Brain microvascular endothelial cell (primary cell): ENCODE results near the gene SGCE.

Experiments
- DNase-seq: peaks from one replicate; pipeline ENCODE4 v3.0.0-alpha.2; 2020
- H3K27ac ChIP-seq: fragments of 250-450 bp; sonication (Bioruptor Pico); 2 replicates; pipeline ENCODE4 v1.5.1; 2020; ENCODE audit warnings: mild to moderate bottlenecking, moderate library complexity
- H3K27me3 ChIP-seq: fragments of 250-450 bp; sonication (Bioruptor Pico); replicated peaks from 2 replicates; pipeline ENCODE4 v1.5.1; 2020; ENCODE audit warnings: mild to moderate bottlenecking
- H3K36me3 ChIP-seq: fragments of 250-450 bp; sonication (Bioruptor Pico); replicated peaks from 2 replicates; pipeline ENCODE4 v1.5.1; 2020; ENCODE audit warnings: mild to moderate bottlenecking
- H3K4me3 ChIP-seq: 2 replicates; pipeline ENCODE4 v1.5.1; 2011; ENCODE audit warnings: low read depth, mild to moderate bottlenecking, control low read depth, low read length, moderate library complexity
- in situ Hi-C: cut with HindIII; loops from 2 replicates; pipeline ENCODE4 v1.10.0; 2017; ENCODE audit warnings: low sequenced_read_pairs, low pct_ligation_motif_present
- TF ChIP-seq, protein P1 (sequence below): IDR thresholded peaks from 2 replicates; pipeline ENCODE4 v1.5.1; 2011; ENCODE audit warnings: low read depth, mild to moderate bottlenecking, moderate library complexity, low read length, control low read depth, inconsistent platforms; ENCODE audit errors: missing control alignments

SGCE gene

GRCh38 chr7:94657771-94658693, 2.1 kb upstream of the SGCE start:
- peak overlapping the region; percentile 76 for H3K4me3 ChIP-seq
- in situ Hi-C loops, result no loop called here
- no peaks in the 10 kb centered on the region for H3K27me3 ChIP-seq
- H3K27ac ChIP-seq, result no peak overlapping the region
- peak; percentile 94 for DNase-seq
- no peaks in the 10 kb centered on the region for H3K36me3 ChIP-seq
- TF ChIP-seq, protein P1, sequence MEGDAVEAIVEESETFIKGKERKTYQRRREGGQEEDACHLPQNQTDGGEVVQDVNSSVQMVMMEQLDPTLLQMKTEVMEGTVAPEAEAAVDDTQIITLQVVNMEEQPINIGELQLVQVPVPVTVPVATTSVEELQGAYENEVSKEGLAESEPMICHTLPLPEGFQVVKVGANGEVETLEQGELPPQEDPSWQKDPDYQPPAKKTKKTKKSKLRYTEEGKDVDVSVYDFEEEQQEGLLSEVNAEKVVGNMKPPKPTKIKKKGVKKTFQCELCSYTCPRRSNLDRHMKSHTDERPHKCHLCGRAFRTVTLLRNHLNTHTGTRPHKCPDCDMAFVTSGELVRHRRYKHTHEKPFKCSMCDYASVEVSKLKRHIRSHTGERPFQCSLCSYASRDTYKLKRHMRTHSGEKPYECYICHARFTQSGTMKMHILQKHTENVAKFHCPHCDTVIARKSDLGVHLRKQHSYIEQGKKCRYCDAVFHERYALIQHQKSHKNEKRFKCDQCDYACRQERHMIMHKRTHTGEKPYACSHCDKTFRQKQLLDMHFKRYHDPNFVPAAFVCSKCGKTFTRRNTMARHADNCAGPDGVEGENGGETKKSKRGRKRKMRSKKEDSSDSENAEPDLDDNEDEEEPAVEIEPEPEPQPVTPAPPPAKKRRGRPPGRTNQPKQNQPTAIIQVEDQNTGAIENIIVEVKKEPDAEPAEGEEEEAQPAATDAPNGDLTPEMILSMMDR, result no peak

- peak overlapping the region; percentile 76 for H3K4me3 ChIP-seq
- no peaks in the 10 kb centered on the region for H3K27me3 ChIP-seq
- in situ Hi-C loops, result no loop called here
- no peaks in the 10 kb centered on the region for H3K36me3 ChIP-seq
- DNase-seq, result peak; percentile 38
- H3K27ac ChIP-seq, result no peak overlapping the region
- TF ChIP-seq, protein P1, result peak; percentile 3
Measured at GRCh38 chr7:94656925-94657731, 1.2 kb upstream of the SGCE start.

GRCh38 chr7:94656658-94656924, 658 bp upstream of the SGCE start:
- DNase-seq, result no peak
- H3K27me3 ChIP-seq, result no peaks in the 10 kb centered on the region
- peak overlapping the region; percentile 76 for H3K4me3 ChIP-seq

GRCh38 chr7:94655126-94655847, 646 bp downstream of the SGCE start:
- DNase-seq, result peak; percentile 33
- TF ChIP-seq, protein P1, result no peak
- H3K27ac ChIP-seq, result peak overlapping the region; percentile 69
- H3K36me3 ChIP-seq, result no peaks in the 10 kb centered on the region
- H3K27me3 ChIP-seq, result no peaks in the 10 kb centered on the region
- in situ Hi-C loops, result no loop called here
- peak overlapping the region; percentile 76 for H3K4me3 ChIP-seq

More at GRCh38 chr7:94656658-94656924, 658 bp upstream of the SGCE start:
- TF ChIP-seq, protein P1, result no peak
- in situ Hi-C loops, result no loop called here
- H3K27ac ChIP-seq, result no peak overlapping the region
- H3K36me3 ChIP-seq, result no peaks in the 10 kb centered on the region

GRCh38 chr7:94654783-94655125, 1.2 kb downstream of the SGCE start:
- TF ChIP-seq, protein P1, result no peak
- in situ Hi-C loops, result no loop called here
- H3K27me3 ChIP-seq, result no peaks in the 10 kb centered on the region
- no peak for DNase-seq
- H3K36me3 ChIP-seq, result no peaks in the 10 kb centered on the region
- peak overlapping the region; percentile 76 for H3K4me3 ChIP-seq
- peak overlapping the region; percentile 69 for H3K27ac ChIP-seq
